GM12873 (cell line): ENCODE data around the gene MARCHF5.
A peak's percentile ranks its signal among the peaks of the same experiment; 100 is the strongest.

ENCODE experiments used
- TF ChIP-seq, protein P1 (sequence below): IDR thresholded peaks from 2 replicates; pipeline ENCODE4 v1.5.1; 2012; ENCODE audit warnings: low read depth, mild to moderate bottlenecking, moderate library complexity, low read length, control low read depth; ENCODE audit not compliant: insufficient read depth; ENCODE audit errors: missing control alignments

The MARCHF5 gene, protein sequence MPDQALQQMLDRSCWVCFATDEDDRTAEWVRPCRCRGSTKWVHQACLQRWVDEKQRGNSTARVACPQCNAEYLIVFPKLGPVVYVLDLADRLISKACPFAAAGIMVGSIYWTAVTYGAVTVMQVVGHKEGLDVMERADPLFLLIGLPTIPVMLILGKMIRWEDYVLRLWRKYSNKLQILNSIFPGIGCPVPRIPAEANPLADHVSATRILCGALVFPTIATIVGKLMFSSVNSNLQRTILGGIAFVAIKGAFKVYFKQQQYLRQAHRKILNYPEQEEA

DNA sequence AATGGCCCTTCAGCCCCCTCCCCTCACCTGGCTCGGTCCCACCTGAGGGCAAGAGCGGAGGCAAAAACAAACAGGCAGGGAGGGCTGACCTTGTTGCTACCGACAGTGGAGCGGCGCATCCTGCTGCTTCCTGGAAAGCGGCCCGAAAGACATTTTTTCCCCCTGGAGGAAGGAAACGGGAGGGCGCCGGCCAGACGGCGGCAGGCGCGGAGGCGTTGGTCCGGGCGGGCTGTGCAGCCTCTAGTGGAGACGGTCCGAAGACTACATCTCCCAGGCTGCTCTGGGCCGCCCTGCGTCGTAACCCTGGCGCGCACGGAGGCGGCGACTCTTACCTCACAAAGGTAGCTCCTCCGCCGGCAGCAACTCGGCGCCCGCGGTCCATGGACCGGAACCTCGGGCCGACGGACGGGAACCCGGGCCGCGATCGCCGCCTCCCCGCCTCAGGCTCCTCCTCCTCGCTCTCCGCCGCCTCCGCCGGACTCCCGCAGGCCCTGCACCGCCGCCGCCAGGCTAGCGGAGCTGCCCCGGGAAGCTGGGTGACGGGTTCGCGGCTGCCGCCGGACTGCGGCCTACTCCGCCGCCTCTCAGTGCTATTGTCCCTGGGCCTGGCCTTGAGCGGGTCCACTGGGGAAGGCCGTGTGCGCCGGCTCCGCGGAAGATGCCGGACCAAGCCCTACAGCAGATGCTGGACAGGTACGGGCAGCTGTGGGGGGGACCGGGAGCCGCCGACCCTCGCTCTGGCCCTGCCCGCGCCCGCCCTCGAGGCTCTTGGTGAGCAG, at the start of gene MARCHF5, which contains the start of gene CPEB3:
MARCHF5 (plus strand) TSS at position 331 of the 779 bp plus-strand sequence; CDS start at position 659, 328 bp downstream.
CPEB3 (minus strand) TSS at position 242 of the 779 bp plus-strand sequence. CDS start 50,728 bp downstream, outside the sequence.
- TF ChIP-seq, protein P1, sequence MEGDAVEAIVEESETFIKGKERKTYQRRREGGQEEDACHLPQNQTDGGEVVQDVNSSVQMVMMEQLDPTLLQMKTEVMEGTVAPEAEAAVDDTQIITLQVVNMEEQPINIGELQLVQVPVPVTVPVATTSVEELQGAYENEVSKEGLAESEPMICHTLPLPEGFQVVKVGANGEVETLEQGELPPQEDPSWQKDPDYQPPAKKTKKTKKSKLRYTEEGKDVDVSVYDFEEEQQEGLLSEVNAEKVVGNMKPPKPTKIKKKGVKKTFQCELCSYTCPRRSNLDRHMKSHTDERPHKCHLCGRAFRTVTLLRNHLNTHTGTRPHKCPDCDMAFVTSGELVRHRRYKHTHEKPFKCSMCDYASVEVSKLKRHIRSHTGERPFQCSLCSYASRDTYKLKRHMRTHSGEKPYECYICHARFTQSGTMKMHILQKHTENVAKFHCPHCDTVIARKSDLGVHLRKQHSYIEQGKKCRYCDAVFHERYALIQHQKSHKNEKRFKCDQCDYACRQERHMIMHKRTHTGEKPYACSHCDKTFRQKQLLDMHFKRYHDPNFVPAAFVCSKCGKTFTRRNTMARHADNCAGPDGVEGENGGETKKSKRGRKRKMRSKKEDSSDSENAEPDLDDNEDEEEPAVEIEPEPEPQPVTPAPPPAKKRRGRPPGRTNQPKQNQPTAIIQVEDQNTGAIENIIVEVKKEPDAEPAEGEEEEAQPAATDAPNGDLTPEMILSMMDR = peak; percentile 60

DNA sequence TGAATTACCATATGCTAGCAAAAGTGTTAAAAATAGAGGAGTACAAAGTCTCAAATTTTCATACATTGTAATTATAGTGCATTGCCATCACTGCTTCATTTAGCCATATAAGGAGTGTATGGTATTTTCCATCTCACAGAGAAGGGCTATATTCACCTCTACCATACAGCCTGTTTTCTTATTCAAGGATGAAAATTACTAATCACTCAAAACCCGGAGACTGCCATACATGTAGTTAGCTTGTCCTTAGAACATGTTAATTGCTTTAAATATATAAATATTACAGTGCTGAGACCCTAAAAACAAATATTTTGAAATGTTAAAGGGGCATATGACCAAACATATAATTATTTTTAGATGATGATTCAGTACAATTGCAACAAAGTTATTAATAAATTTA, 49.5 kb upstream of the MARCHF5 start:
- TF ChIP-seq, protein P1 = no peak

DNA sequence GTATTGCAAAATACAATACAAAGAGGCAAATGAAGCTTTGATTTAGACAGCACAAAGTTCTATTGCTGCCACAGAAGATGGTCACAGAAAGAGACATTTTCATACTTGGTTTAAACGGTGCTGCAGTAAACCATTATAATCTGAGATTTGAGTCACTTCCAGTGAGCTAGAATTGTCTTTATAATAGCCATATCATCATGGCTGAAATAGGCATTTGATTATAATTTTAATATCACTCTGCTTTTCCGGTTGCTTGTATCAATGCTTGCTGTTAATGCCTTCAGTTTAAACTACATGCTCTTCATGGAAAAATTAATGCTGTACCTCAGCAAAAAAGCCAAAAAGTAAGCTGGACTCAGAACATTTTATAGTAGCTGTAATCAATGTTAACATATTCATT, 48.6 kb upstream of the MARCHF5 start:
- TF ChIP-seq, protein P1 = no peak

DNA sequence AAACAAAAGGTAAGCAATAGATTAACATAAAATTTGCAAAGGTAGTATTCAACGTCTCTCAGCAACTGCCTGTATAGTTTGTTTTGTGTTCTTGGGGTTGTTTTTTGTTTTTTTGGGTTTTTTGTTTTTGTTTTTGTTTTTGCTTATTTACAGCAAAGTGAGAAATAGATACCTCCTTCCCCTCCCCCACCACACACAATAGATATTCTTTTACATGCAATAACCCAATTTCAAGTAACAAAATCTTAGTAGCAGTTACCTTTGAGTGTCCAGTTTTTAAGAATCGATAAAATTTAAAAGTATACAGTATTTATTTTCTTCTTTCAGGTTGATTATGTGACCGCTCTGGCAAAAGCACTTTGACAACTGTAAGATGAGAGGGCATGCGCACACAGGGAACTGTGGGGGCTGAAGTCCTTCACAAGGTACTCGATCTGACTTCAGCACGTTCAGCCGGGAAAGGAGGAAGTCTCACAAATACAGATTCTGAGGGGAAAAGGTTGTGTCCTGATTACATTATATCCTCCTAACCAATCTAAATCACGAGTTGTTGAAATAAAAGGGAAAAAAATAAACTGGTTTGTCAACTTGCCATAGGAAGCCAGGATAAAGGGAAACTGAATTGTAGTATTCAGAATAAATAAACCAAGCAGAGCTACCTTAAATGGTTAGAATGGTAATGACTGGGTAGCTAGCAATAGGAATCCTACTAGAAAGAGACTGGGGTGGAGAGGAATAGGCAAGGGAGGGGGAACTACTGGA, 47.9 kb upstream of the MARCHF5 start:
- TF ChIP-seq, protein P1 = no peak

DNA sequence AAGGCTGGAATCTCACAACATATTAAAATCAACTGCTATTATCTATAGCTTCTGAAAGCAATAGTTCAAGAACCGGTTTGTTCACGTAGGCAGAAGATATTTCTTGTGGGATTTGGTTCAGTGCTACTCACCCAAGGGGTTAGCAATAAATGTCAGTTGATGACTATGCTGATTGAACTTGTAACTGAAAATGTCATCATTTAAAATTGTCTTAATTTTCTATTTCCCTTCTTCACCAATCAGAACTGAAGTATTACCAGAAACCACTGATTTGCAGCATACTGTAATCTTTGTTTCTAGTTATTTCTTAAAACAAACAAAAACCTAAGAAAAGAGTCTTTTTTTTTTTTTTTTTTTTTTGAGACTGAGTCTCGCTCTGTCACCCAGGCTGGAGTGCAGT, 46.2 kb upstream of the MARCHF5 start:
- TF ChIP-seq, protein P1 = no peak

DNA sequence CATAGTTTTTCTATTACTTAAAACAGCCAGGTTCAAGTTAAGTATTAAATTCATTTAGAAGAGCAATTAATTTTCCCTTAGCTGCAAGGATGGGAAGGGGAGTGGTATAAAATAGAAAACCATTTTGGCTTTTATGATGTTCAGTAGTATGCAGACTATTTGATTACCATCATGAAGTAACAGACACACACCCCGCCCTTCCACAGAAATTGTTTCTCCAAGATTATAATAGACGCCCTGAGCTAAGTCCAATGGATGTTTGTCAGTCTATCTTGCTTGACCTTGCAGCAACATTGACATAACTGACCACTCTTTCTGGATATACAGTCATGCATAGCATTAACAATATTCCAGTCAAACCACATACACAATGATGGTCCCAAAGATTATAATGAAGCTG, 42.4 kb upstream of the MARCHF5 start:
- TF ChIP-seq, protein P1 = no peak

DNA sequence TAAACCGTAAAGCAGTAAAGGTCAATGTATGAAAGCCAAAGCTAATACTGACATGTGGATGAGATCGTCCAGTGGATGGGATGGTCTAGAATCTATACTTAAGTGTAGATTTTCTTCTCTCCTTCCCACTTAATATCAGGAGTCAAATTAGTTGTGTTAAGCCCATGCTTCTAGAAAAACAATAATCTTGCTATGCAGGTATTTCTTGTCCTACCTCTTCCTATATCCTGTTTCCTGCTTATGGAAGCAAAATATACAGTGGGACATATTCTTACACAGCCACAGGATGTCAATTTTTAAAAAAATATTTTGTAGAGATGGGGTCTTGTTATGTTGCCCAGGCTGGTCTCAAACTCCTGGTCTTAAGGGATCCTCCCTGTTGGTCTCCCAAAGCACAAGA, 27.6 kb upstream of the MARCHF5 start:
- TF ChIP-seq, protein P1 = no peak
